ENCODE data around the gene PRMT1.

Gene PRMT1

GRCh38 chr19:49680421-49681351 is 3.6 kb downstream of the PRMT1 start:
- H3K9ac ChIP-seq, result no peak overlapping the region
- H3K27ac ChIP-seq, result 0 out of 2 replicates have a peak overlapping the region, but pooled peaks have one; percentile 19
- peaks cover 9% of the 10 kb centered on the region; the same call in 1 of the 2 replicates for H3K36me3 ChIP-seq (ENCODE audit: insufficient read depth)
- H3K4me2 ChIP-seq, result peak overlapping the region; percentile 41; the same call in 1 of the 2 replicates
- H3K79me2 ChIP-seq (ENCODE audit: insufficient read depth, low read depth), result peaks cover 62% of the 10 kb centered on the region
- peaks cover 10% of the 10 kb centered on the region; the same call in 1 of the 2 replicates for H4K20me1 ChIP-seq (ENCODE audit: insufficient read depth)
- TF ChIP-seq, protein P1, sequence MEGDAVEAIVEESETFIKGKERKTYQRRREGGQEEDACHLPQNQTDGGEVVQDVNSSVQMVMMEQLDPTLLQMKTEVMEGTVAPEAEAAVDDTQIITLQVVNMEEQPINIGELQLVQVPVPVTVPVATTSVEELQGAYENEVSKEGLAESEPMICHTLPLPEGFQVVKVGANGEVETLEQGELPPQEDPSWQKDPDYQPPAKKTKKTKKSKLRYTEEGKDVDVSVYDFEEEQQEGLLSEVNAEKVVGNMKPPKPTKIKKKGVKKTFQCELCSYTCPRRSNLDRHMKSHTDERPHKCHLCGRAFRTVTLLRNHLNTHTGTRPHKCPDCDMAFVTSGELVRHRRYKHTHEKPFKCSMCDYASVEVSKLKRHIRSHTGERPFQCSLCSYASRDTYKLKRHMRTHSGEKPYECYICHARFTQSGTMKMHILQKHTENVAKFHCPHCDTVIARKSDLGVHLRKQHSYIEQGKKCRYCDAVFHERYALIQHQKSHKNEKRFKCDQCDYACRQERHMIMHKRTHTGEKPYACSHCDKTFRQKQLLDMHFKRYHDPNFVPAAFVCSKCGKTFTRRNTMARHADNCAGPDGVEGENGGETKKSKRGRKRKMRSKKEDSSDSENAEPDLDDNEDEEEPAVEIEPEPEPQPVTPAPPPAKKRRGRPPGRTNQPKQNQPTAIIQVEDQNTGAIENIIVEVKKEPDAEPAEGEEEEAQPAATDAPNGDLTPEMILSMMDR (conservative IDR thresholded peaks at IDR 0.05; ENCODE audit: low read depth, low read length), result peak; percentile 96
- H3K4me3 ChIP-seq (IDR thresholded peaks at IDR 0.05; ENCODE audit: insufficient read depth, low read depth, low read length), result no peak overlapping the region
- H3K27me3 ChIP-seq (ENCODE audit: insufficient read depth, low read depth), result no peaks in the 10 kb centered on the region
- H2AFZ ChIP-seq (ENCODE audit: low read depth), result no peak overlapping the region
- H3K4me1 ChIP-seq (ENCODE audit: low read depth, poor library complexity, severe bottlenecking), result peaks cover 29% of the 10 kb centered on the region

GRCh38 chr19:49681830-49682229 is 4.8 kb downstream of the PRMT1 start:
- TF ChIP-seq, protein P1 (conservative IDR thresholded peaks at IDR 0.05; ENCODE audit: low read depth, low read length), result no peak
- H3K9ac ChIP-seq, result no peak overlapping the region
- peaks cover 29% of the 10 kb centered on the region for H3K4me1 ChIP-seq (ENCODE audit: low read depth, poor library complexity, severe bottlenecking)
- H3K4me3 ChIP-seq (IDR thresholded peaks at IDR 0.05; ENCODE audit: insufficient read depth, low read depth, low read length), result no peak overlapping the region
- no peaks in the 10 kb centered on the region for H3K27me3 ChIP-seq (ENCODE audit: insufficient read depth, low read depth)
- H3K79me2 ChIP-seq (ENCODE audit: insufficient read depth, low read depth), result peaks cover 62% of the 10 kb centered on the region
- no peak overlapping the region for H2AFZ ChIP-seq (ENCODE audit: low read depth)
- peaks cover 9% of the 10 kb centered on the region; the same call in 1 of the 2 replicates for H3K36me3 ChIP-seq (ENCODE audit: insufficient read depth)
- H4K20me1 ChIP-seq (ENCODE audit: insufficient read depth), result peaks cover 10% of the 10 kb centered on the region; the same call in 1 of the 2 replicates
- no peak overlapping the region for H3K27ac ChIP-seq
- no peak overlapping the region for H3K4me2 ChIP-seq

DNA sequence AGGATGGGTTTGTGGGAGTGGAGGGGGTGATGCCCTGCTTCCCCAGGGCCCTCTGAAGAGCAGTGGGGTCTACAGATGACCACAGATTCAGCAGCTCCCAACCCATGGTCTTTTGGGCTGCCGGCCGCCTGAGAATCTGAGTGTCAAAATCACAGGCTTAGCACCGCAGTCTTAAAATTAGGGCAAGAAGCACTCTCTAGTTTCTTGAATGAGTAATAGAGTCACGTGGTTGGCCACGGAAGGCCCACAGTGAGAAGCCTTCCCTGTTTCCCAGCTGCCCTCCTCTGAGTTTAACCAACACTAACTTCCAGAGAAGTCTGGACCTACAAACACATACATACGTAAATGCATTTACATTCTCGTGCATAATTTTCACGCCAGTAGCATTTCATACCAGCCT is 5.2 kb downstream of the PRMT1 start:
- Histone ChIP-seq H2AFZ (ENCODE audit: low read depth) (no peak overlapping the region), H4K20me1 (ENCODE audit: insufficient read depth) (peaks cover 10% of the 10 kb centered on the region; the same call in 1 of the 2 replicates), H3K27ac (no peak overlapping the region), H3K4me2 (no peak overlapping the region), H3K4me3 (IDR thresholded peaks at IDR 0.05; ENCODE audit: insufficient read depth, low read depth, low read length) (no peak overlapping the region), H3K36me3 (ENCODE audit: insufficient read depth) (peaks cover 9% of the 10 kb centered on the region; the same call in 1 of the 2 replicates), H3K79me2 (ENCODE audit: insufficient read depth, low read depth) (peaks cover 59% of the 10 kb centered on the region), H3K9ac (no peak overlapping the region), H3K27me3 (ENCODE audit: insufficient read depth, low read depth) (no peaks in the 10 kb centered on the region), H3K4me1 (ENCODE audit: low read depth, poor library complexity, severe bottlenecking) (peaks cover 29% of the 10 kb centered on the region)
- TF ChIP-seq, protein P1 (conservative IDR thresholded peaks at IDR 0.05; ENCODE audit: low read depth, low read length), result no peak

GRCh38 chr19:49683814-49684250 is 6.8 kb downstream of the PRMT1 start:
- TF ChIP-seq, protein P1 (conservative IDR thresholded peaks at IDR 0.05; ENCODE audit: low read depth, low read length), result no peak
- no peak overlapping the region for H3K27ac ChIP-seq
- no peak overlapping the region for H2AFZ ChIP-seq (ENCODE audit: low read depth)
- no peak overlapping the region for H3K4me3 ChIP-seq (IDR thresholded peaks at IDR 0.05; ENCODE audit: insufficient read depth, low read depth, low read length)
- H3K36me3 ChIP-seq (ENCODE audit: insufficient read depth), result peaks cover 9% of the 10 kb centered on the region; the same call in 1 of the 2 replicates
- no peak overlapping the region for H3K9ac ChIP-seq
- H3K79me2 ChIP-seq (ENCODE audit: insufficient read depth, low read depth), result peaks cover 44% of the 10 kb centered on the region
- peaks cover 29% of the 10 kb centered on the region for H3K4me1 ChIP-seq (ENCODE audit: low read depth, poor library complexity, severe bottlenecking)
- H3K4me2 ChIP-seq, result no peak overlapping the region
- no peaks in the 10 kb centered on the region for H3K27me3 ChIP-seq (ENCODE audit: insufficient read depth, low read depth)
- peaks cover 10% of the 10 kb centered on the region; the same call in 1 of the 2 replicates for H4K20me1 ChIP-seq (ENCODE audit: insufficient read depth)

All from KMS-11 (cell line).